Stimulated activated naive CD4-positive, alpha-beta T cell treated with Interleukin-2 at 50 U/mL for 16 hours (primary cell): ENCODE measurements around the gene ARHGDIB.

Source experiments
- DNase-seq: peaks from one replicate; lab custom pipeline; 2025; lab: John Stamatoyannopoulos, UW

The ARHGDIB gene

GRCh38 chr12:14982991-14983390 lies 21.6 kb upstream of the ARHGDIB start:
- DNase-seq = no peak

DNA sequence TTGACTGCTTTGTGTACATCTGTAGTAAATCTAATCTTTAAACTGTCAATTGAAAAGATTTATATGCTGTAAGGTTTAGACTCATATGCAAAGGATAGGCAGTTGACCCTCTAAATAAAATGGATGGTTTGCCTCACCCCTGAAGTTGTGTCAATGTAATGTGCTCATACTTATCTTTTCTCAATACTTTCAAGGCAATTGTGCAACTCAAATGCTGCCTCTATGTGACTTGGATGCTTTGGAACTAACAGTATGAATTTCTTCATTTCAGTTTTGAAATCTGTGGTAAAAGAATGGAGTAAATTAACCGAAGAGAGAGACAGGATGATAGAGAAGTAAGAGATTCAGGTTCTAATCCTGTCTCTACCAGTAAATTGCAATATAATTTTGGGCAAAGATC lies 21.2 kb upstream of the ARHGDIB start:
- DNase-seq = no peak

DNA sequence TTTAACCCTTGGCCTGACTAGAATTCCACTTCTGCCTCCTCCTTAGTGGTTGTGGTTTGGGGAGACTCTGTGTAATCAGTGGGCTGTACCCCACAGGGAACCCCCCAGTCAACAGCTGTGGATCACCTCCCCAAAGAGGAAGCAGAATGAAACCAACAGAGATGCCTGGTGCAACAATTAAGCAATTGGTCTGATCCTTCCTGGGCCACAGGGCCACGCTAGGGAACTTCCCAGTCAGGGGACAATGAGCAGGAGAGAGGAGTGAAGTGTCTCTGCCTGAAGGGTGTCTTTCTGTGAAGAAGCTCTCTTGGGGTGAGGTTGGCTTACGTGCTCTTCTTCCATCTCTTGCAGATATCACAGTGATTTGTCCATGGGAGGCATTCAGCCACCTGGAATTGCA lies 19.6 kb upstream of the ARHGDIB start:
- no peak for DNase-seq

DNA sequence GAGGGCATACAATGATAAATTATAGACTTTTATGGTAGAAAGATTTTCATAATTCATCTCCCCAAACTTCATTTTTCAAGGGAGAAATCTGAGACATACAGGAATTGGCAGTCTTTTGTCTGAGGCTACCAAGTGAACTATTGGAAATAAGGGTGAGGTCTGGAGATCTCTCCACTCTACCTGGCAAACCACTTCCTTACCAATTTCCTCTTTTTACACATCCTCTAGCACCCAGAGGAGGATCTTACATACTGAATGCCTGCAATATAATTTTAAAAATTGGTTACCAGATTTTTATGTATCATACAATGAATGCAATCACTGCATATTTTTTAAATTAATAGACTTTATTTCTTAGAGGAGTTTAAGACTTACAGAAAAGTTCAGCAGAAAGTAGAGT lies 18.1 kb upstream of the ARHGDIB start:
- no peak for DNase-seq

GRCh38 chr12:14976658-14977057 lies 15.3 kb upstream of the ARHGDIB start:
- DNase-seq = no peak

DNA sequence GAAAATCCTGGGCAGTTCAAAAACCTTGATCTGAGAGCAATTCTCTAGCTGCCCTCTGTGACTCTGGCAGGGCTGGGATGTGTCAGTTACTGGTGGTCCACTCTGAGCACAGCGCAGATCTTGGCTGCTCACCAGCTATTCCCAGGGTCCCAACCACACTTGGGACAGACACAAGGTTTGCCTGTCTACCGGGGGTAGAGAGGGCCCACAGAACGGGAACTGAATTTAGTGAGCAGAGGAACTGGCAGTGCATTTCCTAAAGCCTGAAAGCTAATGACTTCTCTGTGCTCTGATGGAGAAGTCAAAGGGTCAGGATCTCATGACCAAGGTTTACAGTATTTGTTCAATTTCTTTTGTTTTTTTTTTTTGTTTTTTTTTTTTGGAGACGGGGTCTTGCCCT lies 14.1 kb upstream of the ARHGDIB start:
- no peak for DNase-seq

- DNase-seq = no peak
Measured at GRCh38 chr12:14974633-14975032, 13.2 kb upstream of the ARHGDIB start.

GRCh38 chr12:14972816-14973215 lies 11.4 kb upstream of the ARHGDIB start, which contains the start of gene PDE6H:
Gene PDE6H, plus strand, starts transcription at chr12:14973042. Its CDS starts 4,971 bp downstream, at chr12:14978013.
- DNase-seq = no peak

DNA sequence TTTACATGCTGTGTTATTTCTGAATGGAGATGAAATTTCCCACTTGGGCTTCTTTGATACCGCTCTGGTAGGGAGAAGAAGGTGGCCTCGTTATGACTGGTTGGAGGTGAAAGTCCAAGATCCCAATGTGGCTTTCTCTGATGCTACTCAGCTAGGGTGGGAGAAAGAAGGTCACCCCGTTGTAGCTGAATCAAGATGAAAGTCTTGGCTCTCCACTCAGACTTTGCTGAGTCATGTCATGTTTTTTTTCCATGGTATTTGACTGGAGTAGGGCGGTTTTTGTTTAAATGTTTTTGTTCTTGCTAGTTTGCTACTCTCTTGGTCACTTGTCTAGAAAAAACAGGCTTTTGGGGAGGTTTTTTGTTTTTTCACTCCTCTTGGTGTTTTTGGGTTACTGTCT lies 9.1 kb upstream of the ARHGDIB start:
- no peak for DNase-seq

- DNase-seq = no peak
Measured at GRCh38 chr12:14968478-14968877, 7.1 kb upstream of the ARHGDIB start.

DNA sequence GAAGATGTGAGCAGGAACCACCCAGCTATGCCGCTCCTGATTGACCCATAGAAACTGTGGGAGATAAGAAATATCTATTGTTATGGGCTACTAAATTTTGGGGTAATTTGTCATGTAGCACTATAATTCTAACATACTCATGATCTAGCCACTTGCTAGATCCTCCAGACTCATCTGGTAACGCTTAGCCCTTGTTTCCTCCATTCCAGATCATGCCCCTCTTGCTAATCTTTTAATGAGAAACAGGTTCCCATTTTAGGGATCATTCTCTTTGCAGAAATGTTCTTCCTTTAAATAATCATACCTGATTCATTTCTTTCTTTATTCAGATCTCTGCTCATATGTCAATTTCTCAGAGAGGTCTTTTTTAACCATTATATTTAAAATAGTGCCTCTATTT lies 3.8 kb upstream of the ARHGDIB start:
- no peak for DNase-seq

- no peak for DNase-seq
Measured at GRCh38 chr12:14964406-14964805, 3.0 kb upstream of the ARHGDIB start.

- no peak for DNase-seq
Measured at GRCh38 chr12:14963520-14963919, 2.1 kb upstream of the ARHGDIB start.

GRCh38 chr12:14962797-14963196 lies 1.4 kb upstream of the ARHGDIB start:
- no peak for DNase-seq

DNA sequence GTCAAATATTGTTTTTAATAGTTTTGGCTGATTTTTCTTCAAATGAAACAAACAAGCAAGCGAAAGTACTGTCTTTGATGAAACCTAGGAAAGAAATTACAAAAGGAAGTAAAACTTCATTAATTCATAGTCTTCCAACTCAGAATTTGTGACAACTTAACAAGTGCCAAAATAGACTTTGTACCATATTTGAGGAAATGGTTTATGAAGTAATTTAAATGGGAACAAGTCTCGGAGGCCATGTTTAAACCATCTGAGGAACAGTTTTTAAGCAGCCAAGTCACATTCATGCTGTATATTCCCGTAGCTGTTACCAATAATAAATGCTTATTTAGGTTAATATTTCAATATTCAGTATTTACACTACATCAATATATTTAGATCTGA lies 745 bp upstream of the ARHGDIB start:
- DNase-seq = no peak

- no peak for DNase-seq
Measured at GRCh38 chr12:14960548-14961465, 594 bp downstream of the ARHGDIB start.

DNA sequence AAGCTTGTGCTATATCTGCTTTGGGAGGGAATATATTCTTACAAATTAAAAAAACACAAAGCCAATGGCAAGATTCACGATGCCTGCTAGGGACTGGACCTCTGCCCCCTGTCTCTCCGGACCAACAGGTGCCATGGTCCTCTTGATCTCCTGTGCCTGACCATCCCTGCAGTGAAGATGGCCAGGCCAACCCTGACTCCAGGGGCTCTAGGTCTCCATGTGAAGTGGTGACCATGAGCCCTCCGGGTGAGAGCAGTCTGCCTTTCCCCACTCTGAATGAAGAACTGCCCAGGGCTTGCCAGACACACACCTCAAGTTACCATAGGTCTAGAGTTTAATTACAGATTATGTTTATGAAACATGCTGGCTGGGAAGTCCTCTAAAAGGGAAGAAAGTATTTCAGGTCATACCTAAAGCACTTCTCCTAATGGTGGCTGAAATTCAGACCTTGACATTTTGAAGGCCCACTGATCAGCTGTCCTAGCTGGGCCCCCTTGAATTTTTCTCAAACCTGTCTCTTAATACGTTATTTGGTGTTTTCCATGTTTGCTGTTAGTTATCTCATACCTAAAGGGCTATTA lies 1.4 kb downstream of the ARHGDIB start:
- DNase-seq = no peak

DNA sequence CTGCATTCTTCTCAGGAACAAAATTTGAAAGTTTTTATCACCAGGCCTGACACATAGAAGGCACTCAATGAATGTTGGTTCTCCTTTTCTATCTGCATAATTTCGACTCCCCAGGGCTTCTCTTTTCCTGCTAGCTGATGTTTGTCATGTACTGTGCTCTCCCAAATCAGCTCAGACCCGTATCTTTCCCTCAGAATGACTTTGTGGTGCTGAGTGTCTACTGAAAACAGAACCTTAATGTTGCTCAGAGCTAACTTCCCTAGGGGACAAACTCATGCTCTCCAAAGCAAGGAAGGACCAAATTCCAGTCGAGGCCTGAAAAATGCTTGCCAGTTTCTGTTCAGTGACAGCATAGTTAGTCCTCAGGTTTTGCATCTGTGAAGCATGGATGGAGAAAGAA lies 1.9 kb downstream of the ARHGDIB start:
- DNase-seq = no peak

- no peak for DNase-seq
Measured at GRCh38 chr12:14959126-14959440, 2.3 kb downstream of the ARHGDIB start.

GRCh38 chr12:14958361-14959125 lies 2.9 kb downstream of the ARHGDIB start:
- no peak for DNase-seq

- no peak for DNase-seq
Measured at GRCh38 chr12:14957551-14958168, 3.7 kb downstream of the ARHGDIB start.

GRCh38 chr12:14956905-14957304 lies 4.5 kb downstream of the ARHGDIB start:
- no peak for DNase-seq
